Loucy (cell line): Measurements from ENCODE around the gene CROCC.
"Not testable (repeated sequence)": the region's sequence is repeated elsewhere in the genome, so short reads cannot be mapped to it uniquely, and the experiment has no call there.

Experiments
- H2AFZ ChIP-seq: fragments of 200-600 bp; sonication (generic); 2 replicates; pipeline ENCODE4 v1.6.0; 2016; ENCODE audit warnings: antibody characterized with exemption, mild to moderate bottlenecking, low read length, moderate library complexity
- H3F3A ChIP-seq: fragments of 200-600 bp; 2 replicates; pipeline ENCODE4 v1.6.0; 2016; ENCODE audit warnings: antibody characterized with exemption, low read depth, mild to moderate bottlenecking
- H3K27me3 ChIP-seq: fragments of 200-600 bp; sonication (generic); 2 replicates; pipeline ENCODE4 v1.6.1; 2014; ENCODE audit warnings: low read length, mild to moderate bottlenecking; ENCODE audit not compliant: insufficient read depth, poor library complexity, severe bottlenecking
- H3K36me3 ChIP-seq: fragments of 200-600 bp; sonication (generic); 2 replicates; pipeline ENCODE4 v1.6.1; 2016; ENCODE audit warnings: low read length; ENCODE audit not compliant: insufficient read depth
- H3K4me1 ChIP-seq: fragments of 200-600 bp; sonication (generic); 2 replicates; pipeline ENCODE4 v1.5.1; 2014; ENCODE audit warnings: low read length, mild to moderate bottlenecking; ENCODE audit not compliant: insufficient read depth, poor library complexity, severe bottlenecking
- H3K4me2 ChIP-seq: fragments of 200-600 bp; sonication (generic); 2 replicates; pipeline ENCODE4 v1.6.0; 2014; ENCODE audit warnings: antibody characterized with exemption, low read length, low read depth, mild to moderate bottlenecking; ENCODE audit not compliant: poor library complexity, severe bottlenecking
- H3K4me3 ChIP-seq: fragments of 200-600 bp; sonication (generic); 2 replicates; pipeline ENCODE4 v1.5.1; 2014; ENCODE audit warnings: low read length, mild to moderate bottlenecking, mixed read lengths; ENCODE audit not compliant: poor library complexity, severe bottlenecking
- H3K79me2 ChIP-seq: fragments of 200-600 bp; sonication (generic); 2 replicates; pipeline ENCODE4 v1.6.1; 2014; ENCODE audit warnings: low read length; ENCODE audit not compliant: insufficient read depth
- H3K9ac ChIP-seq: fragments of 200-600 bp; sonication (generic); 2 replicates; pipeline ENCODE4 v1.6.0; 2014; ENCODE audit warnings: mild to moderate bottlenecking, low read depth, low read length, moderate library complexity; ENCODE audit not compliant: poor library complexity, severe bottlenecking
- H3K9me2 ChIP-seq: fragments of 200-600 bp; sonication (generic); replicated peaks from 2 replicates; pipeline ENCODE4 v1.6.1; 2016; ENCODE audit warnings: low read depth, low read length, mixed read lengths
- H3K9me3 ChIP-seq: fragments of 200-600 bp; sonication (generic); 2 replicates; pipeline ENCODE4 v1.6.1; 2014; ENCODE audit warnings: mild to moderate bottlenecking, antibody characterized with exemption, low read length, low read depth; ENCODE audit not compliant: insufficient read depth
- H4K20me1 ChIP-seq: fragments of 200-600 bp; sonication (generic); 2 replicates; pipeline ENCODE4 v1.6.0; 2014; ENCODE audit warnings: antibody characterized with exemption, low read length, mild to moderate bottlenecking; ENCODE audit not compliant: insufficient read depth, poor library complexity, severe bottlenecking

Gene CROCC

GRCh38 chr1:16895233-16895597 is 26.5 kb upstream of the CROCC start:
- Histone ChIP-seq H2AFZ (peak overlapping the region; percentile 80), H3K4me2 (peak overlapping the region; percentile 80), H3K4me1 (peaks cover 15% of the 10 kb centered on the region), H3K9ac (peak overlapping the region; percentile 81), H3K4me3 (peak overlapping the region; percentile 76)
- H3K9me2 ChIP-seq, H4K20me1 ChIP-seq, H3K27me3 ChIP-seq, H3F3A ChIP-seq, H3K36me3 ChIP-seq, H3K79me2 ChIP-seq, H3K9me3 ChIP-seq: not testable (repeated sequence)

DNA sequence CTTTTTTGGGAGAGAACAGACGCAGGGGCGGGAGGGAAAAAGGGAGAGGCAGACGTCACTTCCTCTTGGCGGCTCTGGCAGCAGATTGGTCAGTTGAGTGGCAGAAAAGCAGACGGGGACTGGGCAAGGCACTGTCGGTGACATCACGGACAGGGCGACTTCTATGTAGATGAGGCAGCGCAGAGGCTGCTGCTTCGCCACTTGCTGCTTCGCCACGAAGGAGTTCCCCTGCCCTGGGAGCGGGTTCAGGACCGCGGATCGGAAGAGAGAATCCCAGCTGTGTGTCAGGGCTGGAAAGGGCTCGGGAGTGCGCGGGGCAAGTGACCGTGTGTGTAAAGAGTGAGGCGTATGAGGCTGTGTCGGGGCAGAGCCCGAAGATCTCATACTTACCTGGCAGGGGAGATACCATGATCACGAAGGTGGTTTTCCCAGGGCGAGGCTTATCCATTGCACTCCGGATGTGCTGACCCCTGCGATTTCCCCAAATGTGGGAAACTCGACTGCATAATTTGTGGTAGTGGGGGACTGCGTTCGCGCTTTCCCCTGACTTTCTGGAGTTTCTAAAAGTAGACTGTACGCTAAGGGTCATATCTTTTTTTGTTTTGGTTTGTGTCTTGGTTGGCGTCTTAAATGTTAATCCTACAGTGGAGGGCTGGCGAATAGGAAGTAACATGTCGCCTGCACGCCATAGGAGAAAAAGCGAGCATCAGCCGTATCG is 26.0 kb upstream of the CROCC start, which contains the start of gene RNU1-2:
RNU1-2 (plus strand) TSS at position 383 of the 718 bp plus-strand sequence.
- Histone ChIP-seq H3K4me1 (peaks cover 17% of the 10 kb centered on the region), H3K4me3 (peak within 1 kb of the TSS; percentile 76), H3K9ac (peak within 1 kb of the TSS; percentile 81), H3K4me2 (peak within 1 kb of the TSS; percentile 80), H2AFZ (peak within 1 kb of the TSS; percentile 80)
- H3F3A ChIP-seq, H3K9me3 ChIP-seq, H3K27me3 ChIP-seq, H3K36me3 ChIP-seq, H4K20me1 ChIP-seq, H3K9me2 ChIP-seq, H3K79me2 ChIP-seq: not testable (repeated sequence)

DNA sequence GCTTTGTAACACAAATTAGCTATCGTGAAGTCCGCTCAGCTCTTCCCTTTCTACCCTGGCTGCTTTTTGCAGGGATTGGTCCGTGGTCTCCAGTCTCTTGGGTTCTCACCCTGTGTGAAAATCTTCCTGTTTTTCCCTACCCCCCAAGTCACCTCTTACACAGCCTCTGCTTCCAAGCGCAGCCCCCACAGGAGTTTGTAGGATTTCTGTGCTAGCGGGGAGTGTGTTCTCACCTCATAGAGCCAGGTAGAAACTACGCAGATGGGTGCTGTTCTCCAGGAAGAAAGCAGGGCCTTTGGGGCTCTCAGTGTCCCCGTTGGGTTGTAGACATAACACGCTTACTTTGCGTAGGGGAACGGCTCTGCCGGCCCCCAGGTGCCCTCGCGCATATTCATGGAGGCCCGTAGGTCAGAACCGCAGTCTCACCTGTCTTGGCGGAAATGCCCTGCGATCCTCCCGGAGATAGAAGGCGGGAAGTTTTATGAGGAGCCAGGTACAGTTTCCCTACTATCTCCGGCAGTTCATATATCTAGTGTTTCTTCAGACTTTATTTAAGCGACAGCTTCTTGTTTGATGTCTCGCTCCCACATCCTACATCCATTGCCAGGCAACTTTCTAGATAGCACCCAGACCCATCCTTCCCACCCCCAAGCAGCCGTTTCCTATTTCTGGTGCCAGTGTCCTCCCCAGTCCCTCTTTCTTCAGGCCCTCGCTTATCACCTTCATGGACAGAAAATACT is 25.2 kb upstream of the CROCC start:
- not testable (repeated sequence) for H3K79me2 ChIP-seq, H2AFZ ChIP-seq, H3K27me3 ChIP-seq, H4K20me1 ChIP-seq, H3F3A ChIP-seq, H3K9me3 ChIP-seq, H3K36me3 ChIP-seq, H3K9me2 ChIP-seq
- Histone ChIP-seq H3K4me1 (peaks cover 25% of the 10 kb centered on the region), H3K9ac (peak overlapping the region; percentile 79), H3K4me3 (peak overlapping the region; percentile 76), H3K4me2 (peak overlapping the region; percentile 73)

GRCh38 chr1:16897653-16898052 is 24.1 kb upstream of the CROCC start:
- H3K9me3 ChIP-seq, H3K79me2 ChIP-seq, H3K4me2 ChIP-seq, H3K4me3 ChIP-seq, H3K36me3 ChIP-seq, H4K20me1 ChIP-seq, H3K9ac ChIP-seq, H3K27me3 ChIP-seq, H2AFZ ChIP-seq, H3K9me2 ChIP-seq, H3F3A ChIP-seq: not testable (repeated sequence)
- peaks cover 29% of the 10 kb centered on the region for H3K4me1 ChIP-seq

GRCh38 chr1:16898298-16898697 is 23.4 kb upstream of the CROCC start:
- H3F3A ChIP-seq, H3K27me3 ChIP-seq, H3K36me3 ChIP-seq, H3K9me2 ChIP-seq, H2AFZ ChIP-seq, H3K79me2 ChIP-seq, H3K4me3 ChIP-seq, H4K20me1 ChIP-seq, H3K4me2 ChIP-seq, H3K9me3 ChIP-seq: not testable (repeated sequence)
- peaks cover 34% of the 10 kb centered on the region for H3K4me1 ChIP-seq
- peak overlapping the region; percentile 1 for H3K9ac ChIP-seq

DNA sequence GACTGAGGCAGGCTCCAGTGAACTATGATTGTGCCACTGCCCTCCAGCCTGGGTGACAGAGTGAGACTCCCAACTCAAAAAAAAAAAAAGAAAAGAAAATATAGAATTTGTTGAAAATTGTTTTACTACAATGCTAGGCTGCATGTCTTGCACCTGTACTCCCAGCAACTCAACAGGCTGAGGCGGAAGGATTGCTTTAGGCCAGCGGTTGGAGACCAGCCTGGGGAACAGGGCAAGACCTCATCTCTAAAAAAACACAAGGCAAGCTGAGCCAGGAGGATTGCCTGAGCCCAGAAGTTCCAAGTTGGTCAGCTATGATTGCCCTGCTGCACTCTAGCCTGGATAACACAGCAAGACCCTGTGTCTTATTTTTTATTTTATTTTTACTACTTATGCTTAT is 22.7 kb upstream of the CROCC start:
- not testable (repeated sequence) for H3K9me2 ChIP-seq, H3K4me2 ChIP-seq, H3K9ac ChIP-seq, H3K36me3 ChIP-seq, H3K9me3 ChIP-seq, H4K20me1 ChIP-seq, H3F3A ChIP-seq, H3K27me3 ChIP-seq, H3K4me3 ChIP-seq, H2AFZ ChIP-seq, H3K79me2 ChIP-seq
- H3K4me1 ChIP-seq, result peaks cover 38% of the 10 kb centered on the region
